ENCODE measurements around the gene KCNB1. TPM values are rescaled to one million over a fixed set of nuclear protein-coding genes. Genes with fewer than 3 reads are reported as not detected.

The KCNB1 gene
- polyA plus RNA-seq, 1 donor from 2014 or later = 3.6 TPM

DNA sequence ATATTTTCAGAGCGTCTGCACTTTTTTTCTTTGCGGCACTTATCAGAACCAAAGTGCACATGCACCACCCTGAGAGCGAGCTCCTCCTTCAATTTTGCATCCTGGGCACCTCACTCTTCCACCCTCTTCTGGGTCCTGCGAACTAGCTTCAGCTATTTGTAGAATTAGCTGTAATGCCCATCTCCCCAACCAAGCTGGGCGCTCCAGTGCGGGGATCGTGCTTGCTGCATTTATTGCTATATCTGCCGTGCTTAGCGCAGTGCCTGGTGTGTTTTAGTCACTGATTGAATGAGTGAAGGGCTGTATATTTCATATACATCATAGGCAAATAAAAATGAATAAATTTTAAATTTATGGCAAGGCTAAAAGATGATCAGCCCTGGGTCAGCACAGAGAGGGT is 75.8 kb downstream of the KCNB1 start:
- H3F3A ChIP-seq (ENCODE audit: insufficient read depth, low read length, poor library complexity, severe bottlenecking) = no peaks in the 10 kb centered on the region
- TF ChIP-seq, protein P1, sequence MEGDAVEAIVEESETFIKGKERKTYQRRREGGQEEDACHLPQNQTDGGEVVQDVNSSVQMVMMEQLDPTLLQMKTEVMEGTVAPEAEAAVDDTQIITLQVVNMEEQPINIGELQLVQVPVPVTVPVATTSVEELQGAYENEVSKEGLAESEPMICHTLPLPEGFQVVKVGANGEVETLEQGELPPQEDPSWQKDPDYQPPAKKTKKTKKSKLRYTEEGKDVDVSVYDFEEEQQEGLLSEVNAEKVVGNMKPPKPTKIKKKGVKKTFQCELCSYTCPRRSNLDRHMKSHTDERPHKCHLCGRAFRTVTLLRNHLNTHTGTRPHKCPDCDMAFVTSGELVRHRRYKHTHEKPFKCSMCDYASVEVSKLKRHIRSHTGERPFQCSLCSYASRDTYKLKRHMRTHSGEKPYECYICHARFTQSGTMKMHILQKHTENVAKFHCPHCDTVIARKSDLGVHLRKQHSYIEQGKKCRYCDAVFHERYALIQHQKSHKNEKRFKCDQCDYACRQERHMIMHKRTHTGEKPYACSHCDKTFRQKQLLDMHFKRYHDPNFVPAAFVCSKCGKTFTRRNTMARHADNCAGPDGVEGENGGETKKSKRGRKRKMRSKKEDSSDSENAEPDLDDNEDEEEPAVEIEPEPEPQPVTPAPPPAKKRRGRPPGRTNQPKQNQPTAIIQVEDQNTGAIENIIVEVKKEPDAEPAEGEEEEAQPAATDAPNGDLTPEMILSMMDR (IDR thresholded peaks at IDR 0.05; ENCODE audit: poor library complexity, severe bottlenecking) = no peak
- H3K27me3 ChIP-seq (ENCODE audit: insufficient read depth, low read depth, low read length) = no peaks in the 10 kb centered on the region

DNA sequence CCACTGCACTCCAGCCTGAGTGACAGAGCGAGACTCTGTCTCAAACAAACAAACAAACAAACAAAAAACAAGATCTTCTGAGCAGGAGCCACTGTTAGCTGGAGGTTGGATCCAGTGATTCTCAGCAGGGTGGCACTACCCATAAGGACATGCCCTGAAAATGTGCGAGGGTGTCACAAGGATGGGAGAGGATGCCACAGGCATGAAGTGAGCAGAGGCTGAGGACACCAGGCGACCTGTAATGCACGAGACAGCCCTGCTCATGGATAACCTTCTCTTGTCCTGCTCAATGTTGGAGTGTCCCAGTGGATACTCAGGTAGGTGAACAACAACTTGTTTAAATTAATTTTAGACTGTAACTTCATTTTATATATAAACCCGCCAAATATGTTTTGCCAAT is 76.8 kb downstream of the KCNB1 start:
- H4K20me1 ChIP-seq (ENCODE audit: insufficient read depth) = no peaks in the 10 kb centered on the region
- no peak for TF ChIP-seq EZH2 (IDR thresholded peaks at IDR 0.05; ENCODE audit: borderline replicate concordance, insufficient read depth, low read length, poor library complexity, severe bottlenecking)
- TF ChIP-seq EP300 (conservative IDR thresholded peaks at IDR 0.05; ENCODE audit: poor library complexity, severe bottlenecking) = no peak
- H2AFZ ChIP-seq (ENCODE audit: low read depth, low read length) = no peak overlapping the region
- H3F3A ChIP-seq (ENCODE audit: insufficient read depth, low read length, poor library complexity, severe bottlenecking) = no peaks in the 10 kb centered on the region
- no peaks in the 10 kb centered on the region for H3K9me2 ChIP-seq (ENCODE audit: insufficient read depth, low read length)
- no peak overlapping the region for H3K9ac ChIP-seq (ENCODE audit: low read length)
- H3K4me3 ChIP-seq (ENCODE audit: low read length) = no peak overlapping the region
- H3K4me2 ChIP-seq (ENCODE audit: low read length) = no peak overlapping the region
- no peaks in the 10 kb centered on the region for H3K36me3 ChIP-seq (ENCODE audit: insufficient read depth, low read length)
- no peaks in the 10 kb centered on the region for H3K27me3 ChIP-seq (ENCODE audit: insufficient read depth, low read depth, low read length)
- no peaks in the 10 kb centered on the region for H3K9me3 ChIP-seq (ENCODE audit: low read length)
- H3K79me2 ChIP-seq (replicated peaks; ENCODE audit: insufficient read depth, low read length) = no peaks in the 10 kb centered on the region
- H3K27ac ChIP-seq (ENCODE audit: low read length) = no peak overlapping the region

More for the DNA sequence above, 75.8 kb downstream of the KCNB1 start:
- Histone ChIP-seq H3K9me2 (ENCODE audit: insufficient read depth, low read length) (no peaks in the 10 kb centered on the region), H3K36me3 (ENCODE audit: insufficient read depth, low read length) (no peaks in the 10 kb centered on the region), H3K9me3 (ENCODE audit: low read length) (no peaks in the 10 kb centered on the region), H3K4me3 (ENCODE audit: low read length) (no peak overlapping the region), H3K9ac (ENCODE audit: low read length) (no peak overlapping the region), H3K79me2 (replicated peaks; ENCODE audit: insufficient read depth, low read length) (no peaks in the 10 kb centered on the region), H3K4me2 (ENCODE audit: low read length) (no peak overlapping the region), H4K20me1 (ENCODE audit: insufficient read depth) (no peaks in the 10 kb centered on the region), H3K27ac (ENCODE audit: low read length) (no peak overlapping the region), H2AFZ (ENCODE audit: low read depth, low read length) (no peak overlapping the region)

DNA sequence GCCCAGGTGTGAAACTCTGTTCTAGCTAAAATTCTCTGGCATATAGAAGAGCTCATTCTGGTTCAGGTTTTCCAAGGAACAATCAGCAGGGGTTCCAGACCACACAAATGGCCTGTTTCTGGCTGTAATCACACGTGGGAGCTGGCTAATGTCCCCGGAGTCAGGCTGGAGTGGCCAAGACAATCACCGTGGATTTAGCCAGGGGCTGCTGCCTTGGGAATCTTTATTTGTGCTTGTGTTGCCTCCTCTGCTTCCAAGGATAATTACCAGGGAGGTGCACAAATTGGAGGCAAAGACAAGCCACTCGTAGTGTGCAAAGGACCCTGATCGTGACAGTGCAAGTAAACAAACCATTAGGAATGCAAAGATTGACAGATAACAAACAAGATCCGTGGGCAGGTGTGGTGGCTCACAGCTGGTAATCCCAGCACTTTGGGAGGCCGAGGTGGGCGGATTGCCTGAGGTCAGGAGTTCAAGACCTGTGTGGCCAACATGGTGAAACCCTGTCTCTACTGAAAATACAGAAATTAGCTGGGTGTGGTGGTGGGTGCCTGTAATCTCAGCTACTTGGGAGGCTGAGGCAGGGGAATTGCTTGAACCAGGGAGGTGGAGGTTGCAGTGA is 77.3 kb downstream of the KCNB1 start:
- Histone ChIP-seq H3K4me3 (ENCODE audit: low read length) (no peak overlapping the region), H3K27ac (ENCODE audit: low read length) (no peak overlapping the region), H4K20me1 (ENCODE audit: insufficient read depth) (no peaks in the 10 kb centered on the region), H3K4me2 (ENCODE audit: low read length) (no peak overlapping the region), H3K36me3 (ENCODE audit: insufficient read depth, low read length) (no peaks in the 10 kb centered on the region), H3K9me2 (ENCODE audit: insufficient read depth, low read length) (no peaks in the 10 kb centered on the region), H2AFZ (ENCODE audit: low read depth, low read length) (no peak overlapping the region), H3K27me3 (ENCODE audit: insufficient read depth, low read depth, low read length) (no peaks in the 10 kb centered on the region), H3K9ac (ENCODE audit: low read length) (no peak overlapping the region), H3K79me2 (replicated peaks; ENCODE audit: insufficient read depth, low read length) (no peaks in the 10 kb centered on the region), H3K9me3 (ENCODE audit: low read length) (no peaks in the 10 kb centered on the region), H3F3A (ENCODE audit: insufficient read depth, low read length, poor library complexity, severe bottlenecking) (no peaks in the 10 kb centered on the region)
- TF ChIP-seq, protein P1 (IDR thresholded peaks at IDR 0.05; ENCODE audit: poor library complexity, severe bottlenecking) = no peak
- TF ChIP-seq, protein P2, sequence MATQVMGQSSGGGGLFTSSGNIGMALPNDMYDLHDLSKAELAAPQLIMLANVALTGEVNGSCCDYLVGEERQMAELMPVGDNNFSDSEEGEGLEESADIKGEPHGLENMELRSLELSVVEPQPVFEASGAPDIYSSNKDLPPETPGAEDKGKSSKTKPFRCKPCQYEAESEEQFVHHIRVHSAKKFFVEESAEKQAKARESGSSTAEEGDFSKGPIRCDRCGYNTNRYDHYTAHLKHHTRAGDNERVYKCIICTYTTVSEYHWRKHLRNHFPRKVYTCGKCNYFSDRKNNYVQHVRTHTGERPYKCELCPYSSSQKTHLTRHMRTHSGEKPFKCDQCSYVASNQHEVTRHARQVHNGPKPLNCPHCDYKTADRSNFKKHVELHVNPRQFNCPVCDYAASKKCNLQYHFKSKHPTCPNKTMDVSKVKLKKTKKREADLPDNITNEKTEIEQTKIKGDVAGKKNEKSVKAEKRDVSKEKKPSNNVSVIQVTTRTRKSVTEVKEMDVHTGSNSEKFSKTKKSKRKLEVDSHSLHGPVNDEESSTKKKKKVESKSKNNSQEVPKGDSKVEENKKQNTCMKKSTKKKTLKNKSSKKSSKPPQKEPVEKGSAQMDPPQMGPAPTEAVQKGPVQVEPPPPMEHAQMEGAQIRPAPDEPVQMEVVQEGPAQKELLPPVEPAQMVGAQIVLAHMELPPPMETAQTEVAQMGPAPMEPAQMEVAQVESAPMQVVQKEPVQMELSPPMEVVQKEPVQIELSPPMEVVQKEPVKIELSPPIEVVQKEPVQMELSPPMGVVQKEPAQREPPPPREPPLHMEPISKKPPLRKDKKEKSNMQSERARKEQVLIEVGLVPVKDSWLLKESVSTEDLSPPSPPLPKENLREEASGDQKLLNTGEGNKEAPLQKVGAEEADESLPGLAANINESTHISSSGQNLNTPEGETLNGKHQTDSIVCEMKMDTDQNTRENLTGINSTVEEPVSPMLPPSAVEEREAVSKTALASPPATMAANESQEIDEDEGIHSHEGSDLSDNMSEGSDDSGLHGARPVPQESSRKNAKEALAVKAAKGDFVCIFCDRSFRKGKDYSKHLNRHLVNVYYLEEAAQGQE (IDR thresholded peaks at IDR 0.05; ENCODE audit: borderline replicate concordance) = no peak
- TF ChIP-seq TAF1 (IDR thresholded peaks at IDR 0.05; ENCODE audit: low read depth) (no peak), MXI1 (conservative IDR thresholded peaks at IDR 0.05; ENCODE audit: poor library complexity, severe bottlenecking) (no peak), EZH2 (IDR thresholded peaks at IDR 0.05; ENCODE audit: borderline replicate concordance, insufficient read depth, low read length, poor library complexity, severe bottlenecking) (no peak), SMC3 (conservative IDR thresholded peaks at IDR 0.05; ENCODE audit: poor library complexity) (no peak), POLR2AphosphoS5 (IDR thresholded peaks at IDR 0.05) (no peak), EP300 (conservative IDR thresholded peaks at IDR 0.05; ENCODE audit: poor library complexity, severe bottlenecking) (no peak), RAD21 (conservative IDR thresholded peaks at IDR 0.05) (no peak)
